Measurements from ENCODE around the gene TMED1. TPM values are rescaled to one million over a fixed set of nuclear protein-coding genes. Genes with fewer than 3 reads are reported as not detected.

TMED1 gene
- total RNA-seq, 1 experiment from 2014 or later, result 26.3 TPM

- TF ChIP-seq, protein P1, sequence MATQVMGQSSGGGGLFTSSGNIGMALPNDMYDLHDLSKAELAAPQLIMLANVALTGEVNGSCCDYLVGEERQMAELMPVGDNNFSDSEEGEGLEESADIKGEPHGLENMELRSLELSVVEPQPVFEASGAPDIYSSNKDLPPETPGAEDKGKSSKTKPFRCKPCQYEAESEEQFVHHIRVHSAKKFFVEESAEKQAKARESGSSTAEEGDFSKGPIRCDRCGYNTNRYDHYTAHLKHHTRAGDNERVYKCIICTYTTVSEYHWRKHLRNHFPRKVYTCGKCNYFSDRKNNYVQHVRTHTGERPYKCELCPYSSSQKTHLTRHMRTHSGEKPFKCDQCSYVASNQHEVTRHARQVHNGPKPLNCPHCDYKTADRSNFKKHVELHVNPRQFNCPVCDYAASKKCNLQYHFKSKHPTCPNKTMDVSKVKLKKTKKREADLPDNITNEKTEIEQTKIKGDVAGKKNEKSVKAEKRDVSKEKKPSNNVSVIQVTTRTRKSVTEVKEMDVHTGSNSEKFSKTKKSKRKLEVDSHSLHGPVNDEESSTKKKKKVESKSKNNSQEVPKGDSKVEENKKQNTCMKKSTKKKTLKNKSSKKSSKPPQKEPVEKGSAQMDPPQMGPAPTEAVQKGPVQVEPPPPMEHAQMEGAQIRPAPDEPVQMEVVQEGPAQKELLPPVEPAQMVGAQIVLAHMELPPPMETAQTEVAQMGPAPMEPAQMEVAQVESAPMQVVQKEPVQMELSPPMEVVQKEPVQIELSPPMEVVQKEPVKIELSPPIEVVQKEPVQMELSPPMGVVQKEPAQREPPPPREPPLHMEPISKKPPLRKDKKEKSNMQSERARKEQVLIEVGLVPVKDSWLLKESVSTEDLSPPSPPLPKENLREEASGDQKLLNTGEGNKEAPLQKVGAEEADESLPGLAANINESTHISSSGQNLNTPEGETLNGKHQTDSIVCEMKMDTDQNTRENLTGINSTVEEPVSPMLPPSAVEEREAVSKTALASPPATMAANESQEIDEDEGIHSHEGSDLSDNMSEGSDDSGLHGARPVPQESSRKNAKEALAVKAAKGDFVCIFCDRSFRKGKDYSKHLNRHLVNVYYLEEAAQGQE (IDR thresholded peaks at IDR 0.05; ENCODE audit: low read depth), result no peak
- TF ChIP-seq EGR1 (IDR thresholded peaks at IDR 0.05; ENCODE audit: low read depth) (no peak), ZBTB33 (IDR thresholded peaks at IDR 0.05; ENCODE audit: extremely low read depth, insufficient replicate concordance, low read length) (no peak), CBX3 (IDR thresholded peaks at IDR 0.05; ENCODE audit: low read depth) (no peak), POLR2AphosphoS5 (IDR thresholded peaks at IDR 0.05; ENCODE audit: low read depth, low read length) (no peak; the same call in 1 of the 2 replicates)
Observed at GRCh38 chr19:10828981-10829821, 6.8 kb downstream of the TMED1 start (continued).

DNA sequence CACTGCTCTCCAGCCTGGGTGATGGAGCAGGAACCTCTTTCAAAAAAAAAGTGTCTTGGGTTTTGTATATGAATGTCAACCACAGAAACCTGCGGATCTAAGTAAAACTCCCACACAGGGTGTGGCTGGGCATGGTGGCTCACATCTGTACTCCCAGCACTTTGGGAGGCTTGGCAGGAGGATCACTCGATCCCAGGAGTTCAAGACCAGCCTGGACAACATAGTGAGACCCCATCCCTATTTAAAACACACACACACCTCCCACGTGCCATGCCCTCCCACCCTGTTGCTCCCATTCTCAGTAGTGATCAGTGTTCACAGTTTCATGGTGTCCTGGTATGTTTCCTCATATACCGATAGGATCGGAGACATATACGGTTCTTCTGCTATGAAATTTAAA lies 9.2 kb downstream of the TMED1 start:
- DNase-seq (ENCODE audit: low read depth, low spot score) (no peak), ATAC-seq (no peak)
- Histone ChIP-seq H4K20me1 (ENCODE audit: insufficient read depth) (no peaks in the 10 kb centered on the region), H3K79me2 (ENCODE audit: insufficient read depth, low read length) (no peaks in the 10 kb centered on the region), H3K4me2 (ENCODE audit: low read length) (no peak overlapping the region), H3K9ac (ENCODE audit: low read length) (no peak overlapping the region), H3K36me3 (ENCODE audit: control insufficient read depth in 1 of 2, insufficient read depth in 2 of 2, low read length in 2 of 2) (peaks cover 14 to 29% of the 10 kb centered on the region in 2 experiments), H3K27me3 (ENCODE audit: insufficient read depth, low read length) (no peaks in the 10 kb centered on the region), H3K9me3 (ENCODE audit: control insufficient read depth in 1 of 2, insufficient read depth in 1 of 2, low read depth in 1 of 2, low read length in 2 of 2) (no peaks in the 10 kb centered on the region), H3K4me1 (ENCODE audit: control insufficient read depth in 1 of 2, insufficient read depth in 2 of 2, low read length in 2 of 2) (no peaks in the 10 kb centered on the region), H3K4me3 (replicated peaks in 1 of 2; ENCODE audit: low read depth in 1 of 2, low read length in 2 of 2) (no peak overlapping the region), H2AFZ (ENCODE audit: low read depth, low read length, poor library complexity, severe bottlenecking) (no peak overlapping the region), H3K27ac (ENCODE audit: low read depth, low read length) (no peak overlapping the region), H3K9me2 (ENCODE audit: insufficient read depth) (no peaks in the 10 kb centered on the region)
- ChIA-PET POLR2A (no interaction called here), CTCF (interaction anchor here (1.0 kb wide), 1 partner anchor 9 kb away, joined by 3 read pairs; the partner anchor contains the start of gene TMED1), RAD21 (ENCODE audit: low non-redundant PET in 1 of 2, low total read pairs in 2 of 2, uncharacterized antibody in 2 of 2, unreplicated experiment in 2 of 2) (no interaction called here)
- intact Hi-C loops (cut with micrococcal nuclease), result no loop called here
- no TSS peak for BruUV-seq (replicated peaks)
- TF ChIP-seq ZFX (IDR thresholded peaks at IDR 0.05) (no peak), JUND (IDR thresholded peaks at IDR 0.05) (no peak), EZH2 (IDR thresholded peaks at IDR 0.05) (no peak), CTCF (IDR thresholded peaks at IDR 0.05 in 2 of 3, conservative IDR thresholded peaks at IDR 0.05 in 1 of 3; ENCODE audit: borderline replicate concordance in 1 of 3, insufficient read depth in 1 of 3, low read depth in 2 of 3, low read length in 2 of 3) (no peak), POLR2AphosphoS5 (IDR thresholded peaks at IDR 0.05; ENCODE audit: low read depth, low read length) (no peak), TCF7L2 (IDR thresholded peaks at IDR 0.05; ENCODE audit: borderline replicate concordance, extremely low read depth, insufficient read depth, insufficient read length) (no peak), MAX (IDR thresholded peaks at IDR 0.05) (no peak)
